Measurements from ENCODE around the gene GSTT2B.
"Not testable (repeated sequence)": the region's sequence is repeated elsewhere in the genome, so short reads cannot be mapped to it uniquely, and the experiment has no call there.

GSTT2B gene

GRCh38 chr22:23938328-23939016, 22.5 kb downstream of the GSTT2B start:
- DNase-seq = no peak

GRCh38 chr22:23926561-23926960, 34.4 kb downstream of the GSTT2B start:
- DNase-seq = no peak

GRCh38 chr22:23925020-23925606, 35.9 kb downstream of the GSTT2B start:
- DNase-seq = no peak

- DNase-seq = no peak
Observed at GRCh38 chr22:23922921-23923320, 38.1 kb downstream of the GSTT2B start.

GRCh38 chr22:23921586-23922201, 39.3 kb downstream of the GSTT2B start:
- DNase-seq = not testable (repeated sequence)

GRCh38 chr22:23920267-23920611, 40.8 kb downstream of the GSTT2B start:
- not testable (repeated sequence) for DNase-seq

GRCh38 chr22:23915290-23915689, 45.7 kb downstream of the GSTT2B start:
- DNase-seq = no peak

- DNase-seq = peak; percentile 99
Observed at GRCh38 chr22:23913661-23914353, 47.2 kb downstream of the GSTT2B start.

GRCh38 chr22:23913306-23913660, 47.7 kb downstream of the GSTT2B start:
- DNase-seq = no peak

GRCh38 chr22:23912293-23912903, 48.6 kb downstream of the GSTT2B start:
- DNase-seq = no peak

GRCh38 chr22:23911318-23911980, 49.5 kb downstream of the GSTT2B start:
- no peak for DNase-seq

GRCh38 chr22:23910496-23911190, 50.4 kb downstream of the GSTT2B start:
- DNase-seq = no peak

GRCh38 chr22:23909296-23909898, 51.6 kb downstream of the GSTT2B start:
- DNase-seq = no peak

- no peak for DNase-seq
Observed at GRCh38 chr22:23908587-23909205, 52.3 kb downstream of the GSTT2B start.

- DNase-seq = not testable (repeated sequence)
Observed at GRCh38 chr22:23907423-23907822, 53.6 kb downstream of the GSTT2B start.
